DMS114 treated with DMSO at 0.1 percent for 48 hours (cell line): ENCODE results near the gene SCFD1.
"Not testable (repeated sequence)": the region's sequence is repeated elsewhere in the genome, so short reads cannot be mapped to it uniquely, and the experiment has no call there.

Experiments used
- DNase-seq: peaks from one replicate; lab custom pipeline; 2025; ENCODE audit not compliant: unreplicated experiment; lab: John Stamatoyannopoulos, UW

SCFD1 gene

DNA sequence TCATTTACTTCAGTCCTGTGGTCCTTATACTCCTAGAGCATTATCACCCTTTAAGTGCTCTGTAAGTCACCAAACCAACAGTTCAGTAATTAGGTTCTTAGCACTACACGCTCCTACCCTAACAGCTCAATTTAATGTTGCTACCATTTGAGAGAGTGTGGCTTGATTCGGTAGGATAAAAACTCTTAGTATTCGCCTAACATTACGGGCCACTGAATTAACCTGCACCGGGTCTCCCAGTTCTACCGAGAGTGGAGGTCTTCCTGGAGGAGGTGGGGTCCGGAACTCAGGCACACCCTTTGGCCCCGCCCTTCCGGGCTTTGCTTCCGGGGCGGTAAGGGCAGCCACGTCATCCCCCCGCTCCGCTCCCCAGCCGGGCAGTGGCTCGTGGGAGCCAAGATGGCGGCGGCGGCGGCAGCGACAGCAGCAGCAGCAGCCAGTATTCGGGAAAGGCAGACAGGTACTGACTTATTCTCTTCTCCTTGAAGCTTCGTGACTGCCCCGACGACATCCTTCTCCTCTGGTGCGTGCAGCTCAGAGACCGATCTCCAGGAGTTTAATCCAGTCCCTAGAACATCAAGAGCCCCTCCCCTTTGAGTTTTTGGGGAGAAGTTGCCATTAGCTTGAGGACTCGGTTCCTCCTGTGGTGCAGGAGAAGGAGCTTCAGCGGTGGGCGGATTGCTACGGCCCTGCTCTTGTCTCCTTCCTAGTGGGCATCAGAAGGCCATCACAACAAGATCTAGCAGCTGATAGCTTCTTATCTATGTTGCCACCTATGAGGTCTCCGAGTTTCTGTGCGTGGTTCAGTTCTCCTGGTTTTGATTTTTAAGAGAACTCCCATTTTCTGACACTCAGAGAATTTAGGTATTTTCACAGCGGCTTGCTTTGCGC is at the start of gene SCFD1:
TSS of gene SCFD1 (plus strand) at position 380 of the 891 bp plus-strand sequence. CDS start at position 400, 20 bp downstream.
- DNase-seq, result peak; percentile 82

DNA sequence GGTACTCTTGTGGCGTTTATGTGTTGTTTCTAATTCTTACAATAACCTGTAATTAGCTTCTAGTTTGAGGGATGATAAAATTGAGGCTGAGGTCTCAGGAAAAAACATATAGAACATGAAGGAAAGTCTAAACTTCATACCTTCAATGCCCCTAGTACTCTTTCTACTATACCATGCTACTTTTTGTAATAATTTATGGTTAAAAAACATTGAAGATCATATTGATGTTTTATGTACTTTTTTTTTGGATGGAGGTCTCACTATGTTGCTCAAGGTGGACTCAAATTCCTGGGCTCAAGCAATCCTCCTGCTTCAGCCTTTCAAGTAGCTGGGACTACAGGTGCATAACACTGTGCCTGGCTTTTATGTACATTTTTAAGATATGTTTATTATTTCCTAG is 49.3 kb upstream of the SCFD1 start:
- DNase-seq, result no peak

DNA sequence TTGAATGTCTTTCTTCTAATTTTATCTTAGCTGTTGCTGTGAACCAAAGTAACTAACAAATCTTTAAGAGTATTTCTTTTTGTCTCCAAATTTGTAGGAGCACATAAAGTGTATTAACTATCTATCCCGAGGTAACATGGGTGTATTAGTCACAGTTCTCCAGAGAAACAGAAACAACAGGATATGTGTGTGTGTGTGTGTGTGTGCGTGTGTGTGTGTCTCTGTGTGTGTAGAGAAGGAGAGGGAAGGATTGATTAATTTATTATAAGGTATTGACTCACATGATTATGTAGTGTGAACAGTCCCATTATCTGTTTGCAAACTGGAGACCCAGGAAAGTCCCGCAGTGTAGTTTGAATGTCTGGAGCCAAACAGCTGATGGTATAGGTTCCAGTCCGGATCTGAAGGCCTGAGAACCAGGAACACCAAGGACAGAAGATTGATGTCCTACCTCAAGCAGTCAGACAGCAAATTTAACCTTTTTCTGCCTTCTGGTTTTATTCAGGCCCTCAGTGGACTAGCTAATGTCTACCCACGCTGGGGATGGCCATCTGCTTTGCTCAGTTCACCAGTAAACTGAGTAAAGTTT is 48.8 kb upstream of the SCFD1 start:
- no peak for DNase-seq

GRCh38 chr14:30573966-30574365 is 48.2 kb upstream of the SCFD1 start:
- no peak for DNase-seq

- not testable (repeated sequence) for DNase-seq
Observed at GRCh38 chr14:30574777-30575176, 47.3 kb upstream of the SCFD1 start.

GRCh38 chr14:30576333-30576732 is 45.8 kb upstream of the SCFD1 start:
- DNase-seq, result not testable (repeated sequence)

GRCh38 chr14:30580616-30581282 is 41.4 kb upstream of the SCFD1 start:
- no peak for DNase-seq

- DNase-seq, result no peak
Observed at GRCh38 chr14:30581283-30581625, 40.9 kb upstream of the SCFD1 start.

DNA sequence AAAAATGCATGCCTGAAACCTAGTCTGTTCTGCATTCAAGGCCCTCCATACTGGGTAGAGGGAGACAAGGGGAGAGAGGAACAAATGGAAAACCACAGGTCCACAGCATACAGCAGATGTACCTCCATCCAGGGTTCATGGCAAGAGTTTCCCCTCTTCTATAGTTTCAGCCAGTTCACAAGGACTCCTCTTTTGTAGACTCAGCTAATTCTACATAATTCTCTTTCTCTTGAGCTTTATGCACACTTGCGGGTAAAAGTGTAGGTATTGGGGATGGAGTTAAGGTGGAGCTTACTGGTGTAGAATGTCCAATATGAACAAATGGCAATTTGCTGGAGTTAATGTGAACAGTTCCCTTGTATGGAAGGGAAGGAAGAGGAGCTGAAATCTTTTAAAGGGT is 39.7 kb upstream of the SCFD1 start:
- no peak for DNase-seq

GRCh38 chr14:30584058-30584630 is 38.0 kb upstream of the SCFD1 start:
- DNase-seq, result no peak

GRCh38 chr14:30585204-30585603 is 36.9 kb upstream of the SCFD1 start:
- no peak for DNase-seq

DNA sequence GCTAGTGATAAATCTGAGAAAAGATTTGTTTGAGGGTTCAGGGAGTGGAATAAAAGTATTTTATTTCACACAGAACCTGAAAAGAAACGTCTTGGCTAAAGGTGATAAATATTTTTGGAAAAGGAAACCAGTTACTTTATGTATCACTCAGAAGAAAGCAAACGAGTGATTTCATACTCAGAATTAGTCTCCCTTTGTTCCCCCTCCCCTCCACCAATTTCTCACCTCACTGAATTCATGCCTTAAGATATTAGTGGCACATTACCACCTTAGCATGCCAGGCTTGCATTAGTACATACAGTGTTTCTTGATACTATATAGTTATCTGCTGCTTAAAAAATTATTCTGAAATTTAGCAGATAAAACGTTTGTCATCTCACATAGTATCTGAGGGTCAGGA is 35.0 kb upstream of the SCFD1 start:
- DNase-seq, result no peak

DNA sequence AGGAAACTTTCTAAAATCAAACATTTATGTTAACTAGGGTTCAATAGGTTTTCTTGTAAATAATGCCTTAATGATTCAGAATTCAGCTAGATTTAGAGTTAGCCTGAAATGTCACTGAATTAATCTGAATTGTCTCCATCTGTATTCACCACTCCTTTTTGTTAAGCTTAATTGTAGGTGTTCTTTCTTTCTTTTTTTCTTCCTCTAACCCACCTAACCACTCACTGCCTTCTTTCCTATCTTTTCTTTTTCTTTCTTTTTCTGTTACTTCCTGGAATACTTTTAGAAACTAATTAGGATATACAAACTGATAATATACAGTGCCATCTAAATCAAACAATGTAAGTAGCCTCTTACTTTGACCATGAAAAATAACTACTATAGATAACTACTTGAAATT is 33.2 kb upstream of the SCFD1 start:
- no peak for DNase-seq

DNA sequence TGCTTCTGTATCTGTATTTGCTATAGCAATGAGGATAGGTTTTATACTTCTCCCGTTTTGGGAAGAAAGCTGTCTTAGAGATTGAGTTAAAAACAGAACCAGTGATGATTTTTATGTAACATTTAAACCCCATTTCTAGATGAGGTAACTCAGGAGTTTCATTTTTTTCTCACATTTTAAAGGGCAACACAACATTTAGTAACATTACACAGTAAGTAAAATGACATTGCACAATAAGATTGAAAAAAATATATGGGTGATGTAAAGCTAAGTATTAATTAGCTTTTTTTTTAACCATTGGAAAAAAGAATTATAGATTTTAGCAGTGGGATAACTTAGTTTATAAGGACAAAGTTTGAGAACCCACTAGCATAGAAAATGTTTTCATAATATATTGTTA is 25.2 kb upstream of the SCFD1 start:
- no peak for DNase-seq

GRCh38 chr14:30597504-30597903 is 24.6 kb upstream of the SCFD1 start:
- no peak for DNase-seq

DNA sequence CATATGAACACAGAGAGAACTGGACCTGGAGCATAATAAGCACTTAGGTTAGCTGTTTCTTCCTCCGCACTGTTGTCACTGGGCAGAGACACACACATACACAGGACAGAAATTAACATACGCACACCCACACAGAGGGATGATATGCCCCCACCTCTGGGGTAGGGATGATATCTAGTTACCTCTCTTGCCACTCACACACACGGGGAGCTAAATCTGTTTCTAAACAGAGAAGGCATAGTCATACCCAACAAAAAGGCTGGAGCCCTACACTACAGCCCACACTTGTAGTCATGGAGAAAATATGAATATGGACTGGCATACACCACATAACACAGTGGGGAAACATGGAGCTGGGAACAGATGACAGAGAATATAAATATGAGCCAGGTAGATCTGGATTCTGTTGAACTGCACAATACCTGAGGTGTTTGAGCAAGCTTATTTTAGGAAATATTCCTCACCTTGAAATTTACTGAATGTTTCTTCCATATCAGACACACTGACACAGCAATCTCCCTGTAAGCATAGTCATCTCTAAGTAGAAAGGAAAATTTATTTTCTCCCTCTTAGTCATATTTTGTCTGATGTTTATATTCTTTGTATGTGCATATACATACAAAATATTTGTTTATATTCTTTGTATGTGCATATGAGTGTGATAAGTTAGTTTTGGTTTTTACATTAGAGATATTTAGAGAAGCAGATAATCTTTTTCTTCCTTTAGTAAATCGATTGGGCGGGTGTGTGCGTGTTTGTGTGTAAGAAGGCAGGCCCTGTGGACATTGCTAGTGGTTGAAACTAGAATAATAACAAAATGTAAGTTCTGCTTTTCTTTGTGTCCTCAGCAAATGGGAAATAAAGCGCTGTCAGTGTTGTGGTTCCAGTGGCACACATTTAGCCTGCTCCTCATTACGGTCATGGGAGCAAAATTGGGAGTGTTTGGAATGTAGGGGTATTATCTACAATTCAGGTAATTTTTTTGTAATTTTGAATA is 20.9 kb upstream of the SCFD1 start:
- no peak for DNase-seq

GRCh38 chr14:30603402-30603801 is 18.7 kb upstream of the SCFD1 start:
- DNase-seq, result no peak

GRCh38 chr14:30604696-30605095 is 17.4 kb upstream of the SCFD1 start:
- DNase-seq, result not testable (repeated sequence)

DNA sequence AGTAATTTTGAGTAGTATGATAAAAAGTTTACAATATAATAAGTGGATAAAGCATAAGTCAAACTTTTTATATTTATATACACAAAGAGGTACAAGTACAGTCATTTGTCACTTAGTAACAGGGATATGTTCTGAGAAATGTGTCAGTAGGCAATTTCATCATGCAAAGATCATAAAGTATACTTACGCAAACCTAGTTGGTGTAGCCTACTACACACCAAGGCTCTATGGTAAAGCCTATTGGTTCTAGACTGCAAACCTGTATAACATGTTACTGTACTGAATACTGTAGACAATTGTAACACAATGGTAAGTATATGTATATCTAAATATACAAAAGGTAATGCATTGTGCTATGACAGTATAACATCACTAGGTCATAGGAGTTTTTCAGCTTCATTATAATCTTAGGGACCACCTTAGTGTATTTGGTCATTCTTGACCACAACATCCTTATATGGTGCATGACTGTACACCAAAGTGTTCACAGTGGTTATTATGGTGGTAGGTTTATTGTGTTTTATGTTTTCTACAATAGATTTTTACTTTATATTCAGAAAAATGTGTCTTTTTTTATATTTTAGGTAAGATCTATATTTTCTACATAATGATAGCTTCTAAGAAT is 14.9 kb upstream of the SCFD1 start:
- no peak for DNase-seq

GRCh38 chr14:30608533-30609006 is 13.5 kb upstream of the SCFD1 start:
- no peak for DNase-seq
